Aorta (tissue), 5 donors: ENCODE measurements around the gene SLC15A2. TPM values are rescaled to one million over a fixed set of nuclear protein-coding genes. Genes with fewer than 3 reads are reported as not detected.

Experiments used
- ATAC-seq: fragments of 200-7000 bp; cut with Tn5 transposase; one replicate; pipeline ENCODE4 v1.9.1; 2022; ENCODE audit warnings: moderate library complexity; ENCODE audit not compliant: low FRiP score
- DNase-seq, 2 donors: peaks; one replicate each; pipeline ENCODE4 v3.0.0-alpha.2; 2020
- H3K27ac ChIP-seq, 2 donors: one replicate each; pipeline ENCODE4 v1.5.1; 2013; ENCODE audit warnings: low read length in 2 of 2, mild to moderate bottlenecking in 2 of 2, moderate library complexity in 2 of 2, control low read depth in 1 of 2, inconsistent platforms in 1 of 2, low read depth in 1 of 2
- H3K27me3 ChIP-seq, 2 donors: one replicate each; pipeline ENCODE4 v1.6.1; 2013; ENCODE audit warnings: control low read depth in 1 of 2, low read length in 1 of 2, mild to moderate bottlenecking in 1 of 2, moderate library complexity in 1 of 2; ENCODE audit not compliant: insufficient read depth in 2 of 2, control insufficient read depth in 1 of 2
- H3K36me3 ChIP-seq, 2 donors: one replicate each; pipeline ENCODE4 v1.6.1; 2013; ENCODE audit warnings: control low read depth in 1 of 2, low read length in 1 of 2, mild to moderate bottlenecking in 1 of 2; ENCODE audit not compliant: insufficient read depth in 2 of 2, control insufficient read depth in 1 of 2
- H3K4me1 ChIP-seq, 2 donors: one replicate each; pipeline ENCODE4 v1.6.1; 2013; ENCODE audit warnings: low read length in 2 of 2, control low read depth in 1 of 2, mild to moderate bottlenecking in 1 of 2, moderate library complexity in 1 of 2; ENCODE audit not compliant: insufficient read depth in 2 of 2, control insufficient read depth in 1 of 2
- H3K4me3 ChIP-seq, 2 donors: one replicate each; pipeline ENCODE4 v1.5.1; 2013; ENCODE audit warnings: low read length in 2 of 2, control low read depth in 1 of 2, mild to moderate bottlenecking in 1 of 2
- H3K9me3 ChIP-seq: one replicate; pipeline ENCODE4 v1.6.1; 2013; ENCODE audit warnings: mild to moderate bottlenecking, low read length; ENCODE audit not compliant: control insufficient read depth
- WGBS, 2 donors: extraction: QIAGEN DNeasy Blood & Tissue Kit; methylation state at CpG; one replicate each; pipeline ENCODE4 v1.1.7; 2013; 5-methylcytosine and 5-hydroxymethylcytosine counted together
- intact Hi-C, 2 donors: fragments of 100-400 bp; cut with DNase I; formaldehyde crosslinking; loops; one replicate each; pipeline versions ENCODE4 v1.14.2 to v1.15.0; 2022
- polyA plus RNA-seq, 2 donors: library from polyadenylated mRNA; stranded (reverse); fragments of 200-250 nt; gene quantifications; one replicate each; pipeline ENCODE4 v1.2.3, GENCODE V29; 2013
- total RNA-seq, 2 donors: library from RNA; stranded (reverse); fragmentation: NEBNext Ultra II Directional; extraction: Animal tissue kit (Norgen Biotek cat#: 25700); gene quantifications; one replicate each; pipeline ENCODE4 v1.2.1, GENCODE V29; 2021
- donor health status: healthy with polysubstance abuse.
- donor health status: Bipolar disorder and iron deficiency.
- donor health status: DM: no; HTN: no; CAD: no.
- donor health status: DM: no; HTN: no; CAD: no.
- donor health status: DM: yes; HTN: yes; CAD: no.

Gene SLC15A2
- total and polyA plus RNA-seq, 4 donors: 0.25 to 5.5 (median 0.81) TPM

- Histone ChIP-seq H3K4me3 (no peak overlapping the region), H3K36me3 (no peaks in the 10 kb centered on the region), H3K27me3 (no peaks in the 10 kb centered on the region), H3K4me1 (no peaks in the 10 kb centered on the region), H3K9me3 (no peaks in the 10 kb centered on the region), H3K27ac (no peak overlapping the region)
- intact Hi-C loops: no loop called here
- ATAC-seq (no peak), DNase-seq (no peak)
- WGBS, 2 donors: 72 to 84% methylated on average over 1 of the region's 1 CpG
These were observed 22.8 kb upstream of the SLC15A2 start for GRCh38 chr3:121871430-121871829.

DNA sequence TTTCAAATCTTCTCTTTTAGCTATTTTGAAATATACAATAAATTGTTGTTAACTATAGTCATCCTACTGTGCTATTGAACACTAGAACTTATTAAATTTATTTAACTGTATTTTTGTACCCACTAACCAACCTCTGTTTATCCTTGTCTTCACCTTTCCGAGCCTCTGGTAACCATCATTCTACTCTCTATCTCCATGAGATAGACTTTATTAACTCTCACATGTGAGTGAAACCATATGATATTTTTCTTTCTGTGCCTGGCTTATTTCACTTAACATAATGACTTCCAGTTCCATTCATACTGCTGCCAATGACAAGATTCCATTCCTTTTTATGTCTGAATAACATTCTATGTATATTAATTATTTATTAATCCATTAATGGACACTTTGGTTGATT lies 15.8 kb upstream of the SLC15A2 start:
- intact Hi-C loops: no loop called here

DNA sequence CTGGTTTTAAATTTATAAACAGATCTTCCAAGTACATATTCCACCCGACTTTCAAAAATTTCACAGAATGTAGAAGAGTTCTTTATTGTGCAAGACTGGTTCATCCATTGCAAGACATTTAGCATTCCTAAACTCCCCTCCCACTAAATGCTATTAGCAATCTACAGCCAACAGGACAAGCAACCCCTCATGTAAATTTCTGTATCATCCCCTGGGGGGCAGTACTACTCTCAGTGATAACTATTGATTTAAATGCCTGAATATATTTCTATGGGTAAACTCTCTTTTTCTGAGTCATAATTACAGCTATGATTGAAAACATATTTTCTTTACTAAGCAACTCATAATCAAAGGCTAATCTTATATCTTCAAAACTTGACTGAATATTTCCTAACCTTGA lies 10.7 kb upstream of the SLC15A2 start:
- H3K27me3 ChIP-seq: no peaks in the 10 kb centered on the region
- no peak overlapping the region for H3K27ac ChIP-seq
- no peaks in the 10 kb centered on the region for H3K4me1 ChIP-seq
- H3K9me3 ChIP-seq: no peaks in the 10 kb centered on the region
- WGBS, 2 donors: 21 to 33% methylated on average over 1 of the region's 1 CpG
- intact Hi-C loops: no loop called here
- DNase-seq (no peak), ATAC-seq (no peak)
- no peaks in the 10 kb centered on the region for H3K36me3 ChIP-seq
- no peak overlapping the region for H3K4me3 ChIP-seq

More for the DNA sequence above, 15.8 kb upstream of the SLC15A2 start:
- ATAC-seq (no peak), DNase-seq (no peak)
- 31 to 40% methylated on average over 1 of the region's 1 CpG for WGBS, 2 donors
- Histone ChIP-seq H3K27me3 (no peaks in the 10 kb centered on the region), H3K27ac (no peak overlapping the region), H3K4me1 (no peaks in the 10 kb centered on the region), H3K36me3 (no peaks in the 10 kb centered on the region), H3K4me3 (no peak overlapping the region), H3K9me3 (no peaks in the 10 kb centered on the region)

- ATAC-seq: no peak
- H3K4me3 ChIP-seq: no peak overlapping the region
- no peak for DNase-seq
- H3K27ac ChIP-seq: no peak overlapping the region
- H3K9me3 ChIP-seq: no peaks in the 10 kb centered on the region
- no peaks in the 10 kb centered on the region for H3K4me1 ChIP-seq
- no peaks in the 10 kb centered on the region for H3K27me3 ChIP-seq
- intact Hi-C loops: no loop called here
- WGBS, 2 donors: 86 to 93% methylated on average over 2 of the region's 2 CpGs
- no peaks in the 10 kb centered on the region for H3K36me3 ChIP-seq
These were observed 8.8 kb upstream of the SLC15A2 start for GRCh38 chr3:121885386-121885785.

GRCh38 chr3:121895121-121895520 lies 920 bp downstream of the SLC15A2 start:
- DNase-seq (no peak), ATAC-seq (no peak)
- H3K36me3 ChIP-seq: no peaks in the 10 kb centered on the region
- H3K4me3 ChIP-seq: no peak overlapping the region
- H3K4me1 ChIP-seq: peaks cover 0 to 5% of the 10 kb centered on the region in 2 donors
- intact Hi-C loops: no loop called here
- 0 to 31% methylated on average over 1 of the region's 1 CpG for WGBS, 2 donors
- H3K27me3 ChIP-seq: no peaks in the 10 kb centered on the region
- no peaks in the 10 kb centered on the region for H3K9me3 ChIP-seq
- no peak overlapping the region for H3K27ac ChIP-seq

DNA sequence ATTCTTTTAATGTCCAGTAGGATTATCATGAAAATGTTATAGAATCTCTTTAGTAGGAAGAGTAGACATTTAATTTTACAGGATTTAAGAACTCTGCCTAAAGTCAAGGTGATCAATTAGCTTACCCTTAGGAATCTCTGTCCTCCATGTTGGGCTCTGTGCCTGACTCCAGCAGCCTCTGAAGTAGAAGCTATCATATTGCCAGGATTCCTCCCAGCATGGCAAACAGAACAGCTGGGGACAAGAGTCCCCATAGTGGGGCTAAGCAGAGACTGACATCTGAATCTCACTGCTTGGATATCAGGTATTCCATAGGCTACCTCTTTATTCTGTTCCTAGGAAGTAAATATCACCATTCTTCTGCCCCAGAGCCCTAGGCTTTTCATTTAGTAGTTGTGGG lies 1.5 kb downstream of the SLC15A2 start:
- DNase-seq (no peak), ATAC-seq (no peak)
- H3K4me1 ChIP-seq: peaks cover 0 to 5% of the 10 kb centered on the region in 2 donors
- H3K4me3 ChIP-seq: no peak overlapping the region
- intact Hi-C loops: no loop called here
- no peaks in the 10 kb centered on the region for H3K27me3 ChIP-seq
- H3K9me3 ChIP-seq: no peaks in the 10 kb centered on the region
- no peak overlapping the region for H3K27ac ChIP-seq
- H3K36me3 ChIP-seq: no peaks in the 10 kb centered on the region

DNA sequence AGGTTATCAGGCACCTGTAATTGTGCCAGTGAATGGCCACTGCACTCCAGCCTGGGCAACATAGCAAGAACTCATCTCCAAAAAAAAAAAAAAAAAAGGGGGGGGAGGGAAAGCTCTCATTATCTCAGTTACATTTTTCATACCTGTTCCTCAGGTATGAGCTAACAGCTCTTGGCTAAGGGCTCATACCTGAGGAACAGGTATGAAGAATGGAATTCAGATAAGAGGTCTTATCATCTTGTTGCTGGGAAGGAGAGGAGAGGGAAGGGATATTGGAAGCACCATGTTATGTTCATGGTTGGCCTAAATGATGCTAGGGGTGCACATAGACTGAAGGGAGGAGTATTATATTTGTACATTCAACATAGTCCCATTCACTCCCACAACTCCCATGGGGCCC lies 2.6 kb downstream of the SLC15A2 start:
- intact Hi-C loops: no loop called here
- no peak for ATAC-seq
- no peak for DNase-seq
- Histone ChIP-seq H3K4me3 (no peak overlapping the region), H3K9me3 (no peaks in the 10 kb centered on the region), H3K27ac (no peak overlapping the region), H3K4me1 (peaks cover 0 to 5% of the 10 kb centered on the region in 2 donors), H3K36me3 (no peaks in the 10 kb centered on the region), H3K27me3 (no peaks in the 10 kb centered on the region)

DNA sequence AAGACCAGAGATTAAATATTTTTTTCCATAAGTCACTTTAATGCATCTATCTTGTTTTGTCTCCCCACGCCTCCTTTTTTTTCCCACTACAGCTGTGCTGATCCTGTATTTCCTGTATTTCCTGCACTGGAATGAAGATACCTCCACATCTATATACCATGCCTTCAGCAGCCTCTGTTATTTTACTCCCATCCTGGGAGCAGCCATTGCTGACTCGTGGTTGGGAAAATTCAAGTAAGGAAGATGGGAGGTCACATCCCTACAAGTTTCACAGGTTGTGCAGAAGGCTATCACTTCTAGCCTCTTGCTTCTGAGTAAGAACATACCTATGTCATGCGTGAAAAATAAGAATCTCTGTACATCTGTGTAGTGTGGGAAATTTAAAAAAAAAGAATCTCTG lies 3.1 kb downstream of the SLC15A2 start:
- intact Hi-C loops: no loop called here
- DNase-seq (no peak), ATAC-seq (no peak)
- no peaks in the 10 kb centered on the region for H3K36me3 ChIP-seq
- no peaks in the 10 kb centered on the region for H3K9me3 ChIP-seq
- H3K27ac ChIP-seq: no peak overlapping the region
- H3K4me1 ChIP-seq: peaks cover 0 to 5% of the 10 kb centered on the region in 2 donors
- no peaks in the 10 kb centered on the region for H3K27me3 ChIP-seq
- no peak overlapping the region for H3K4me3 ChIP-seq
- WGBS, 2 donors: 90 to 93% methylated on average over 3 of the region's 3 CpGs

- H3K27ac ChIP-seq: no peak overlapping the region
- H3K27me3 ChIP-seq: no peaks in the 10 kb centered on the region
- no peak for ATAC-seq
These were observed 19.2 kb downstream of the SLC15A2 start for GRCh38 chr3:121913305-121913990.

More at GRCh38 chr3:121913305-121913990, 19.2 kb downstream of the SLC15A2 start:
- intact Hi-C loops: no loop called here
- Histone ChIP-seq H3K4me1 (no peaks in the 10 kb centered on the region), H3K4me3 (no peak overlapping the region), H3K36me3 (no peaks in the 10 kb centered on the region), H3K9me3 (no peaks in the 10 kb centered on the region)
- WGBS, 2 donors: 79 to 82% methylated on average over 2 of the region's 2 CpGs
- DNase-seq: no peak
